HG03159 (cell line): ENCODE results near the gene RAB15.

Experiments
- ATAC-seq: cut with Tn5 transposase; IDR thresholded peaks from one replicate; pipeline ENCODE4 v1.9.1; 2021; ENCODE audit warnings: mild to moderate bottlenecking, moderate library complexity; ENCODE audit not compliant: unreplicated experiment

Gene RAB15

GRCh38 chr14:64971943-64972791, at the start of gene RAB15:
TSS of gene RAB15 (minus strand) at chr14:64972336. CDS start at chr14:64972076, 260 bp downstream.
- no peak for ATAC-seq

GRCh38 chr14:65019944-65020566, 47.9 kb upstream of the RAB15 start:
- no peak for ATAC-seq

- ATAC-seq, result no peak
These were observed 44.3 kb upstream of the RAB15 start for GRCh38 chr14:65016471-65016870.

GRCh38 chr14:65015391-65015790, 43.3 kb upstream of the RAB15 start:
- no peak for ATAC-seq

- no peak for ATAC-seq
These were observed 40.2 kb upstream of the RAB15 start for GRCh38 chr14:65012353-65012752.

- ATAC-seq, result no peak
These were observed 39.4 kb upstream of the RAB15 start for GRCh38 chr14:65011538-65011937.

- ATAC-seq, result no peak
These were observed 38.2 kb upstream of the RAB15 start for GRCh38 chr14:65010211-65010931.

- ATAC-seq, result no peak
These were observed 35.1 kb upstream of the RAB15 start for GRCh38 chr14:65007202-65007601.

- no peak for ATAC-seq
These were observed 34.2 kb upstream of the RAB15 start for GRCh38 chr14:65006261-65006721.

- no peak for ATAC-seq
These were observed 31.3 kb upstream of the RAB15 start for GRCh38 chr14:65003394-65003793.

GRCh38 chr14:65002586-65003210, 30.6 kb upstream of the RAB15 start:
- ATAC-seq, result no peak

GRCh38 chr14:65001723-65002122, 29.6 kb upstream of the RAB15 start:
- no peak for ATAC-seq

- ATAC-seq, result no peak
These were observed 28.9 kb upstream of the RAB15 start for GRCh38 chr14:65000898-65001591.

- ATAC-seq, result no peak
These were observed 26.4 kb upstream of the RAB15 start for GRCh38 chr14:64998455-64998931.

GRCh38 chr14:64997108-64997794, 25.1 kb upstream of the RAB15 start:
- ATAC-seq, result no peak

- no peak for ATAC-seq
These were observed 23.2 kb upstream of the RAB15 start for GRCh38 chr14:64995291-64995690.

- ATAC-seq, result no peak
These were observed 22.4 kb upstream of the RAB15 start for GRCh38 chr14:64994540-64994939.

GRCh38 chr14:64993266-64993930, 21.3 kb upstream of the RAB15 start:
- ATAC-seq, result no peak

- ATAC-seq, result no peak
These were observed 20.3 kb upstream of the RAB15 start for GRCh38 chr14:64992328-64992885.
